Measurements from ENCODE around the gene ZFC3H1. TPM values are rescaled to one million over a fixed set of nuclear protein-coding genes. Genes with fewer than 3 reads are reported as not detected.

The ZFC3H1 gene
- total and polyA plus RNA-seq, 2 of the 8 experiments (the other 6 are each of a cell fraction or from before 2014, with no cell fraction given) = 20.0 to 32.4 TPM

- no peak for FAIRE-seq
- no peak overlapping the region for H3K14ac ChIP-seq (ENCODE audit: insufficient read length)
- H3K56ac ChIP-seq (replicated peaks; ENCODE audit: insufficient read length, low read depth, low read length) = no peak overlapping the region
- 89% methylated on average over 3 of the region's 3 CpGs; no CpG with 5 or more reads in 1 of the 2 experiments for WGBS, 2 experiments (ENCODE audit: extremely low coverage in 1 of 2, insufficient coverage in 1 of 2, insufficient read length in 1 of 2, insufficient replicate concordance in 2 of 2, low coverage in 1 of 2, low lambda C conversion rate in 2 of 2, missing lambda C conversion rate in 1 of 2)
- H3K79me2 ChIP-seq (ENCODE audit: control insufficient read depth in 1 of 2, insufficient read depth in 2 of 2, low read length in 2 of 2) = peaks cover 0 to 9% of the 10 kb centered on the region in 2 experiments; a peak in 2 of 4 replicates
- H3K9me3 ChIP-seq (ENCODE audit: insufficient read depth in 2 of 2, low read depth in 1 of 2, low read length in 1 of 2) = no peaks in the 10 kb centered on the region
- no peak overlapping the region for H4K91ac ChIP-seq (replicated peaks; ENCODE audit: insufficient read length, low read length)
- no peak overlapping the region for H3K27ac ChIP-seq (ENCODE audit: low read depth, low read length)
- H4K5ac ChIP-seq (ENCODE audit: insufficient read length, low read depth, low read length) = no peak overlapping the region
- no peak overlapping the region for H3K4ac ChIP-seq (replicated peaks; ENCODE audit: insufficient read length, low read depth, low read length)
- H2BK15ac ChIP-seq (ENCODE audit: low read length) = no peak overlapping the region
- H3K4me3 ChIP-seq (ENCODE audit: extremely low read depth in 1 of 4, insufficient read depth in 2 of 4, low read depth in 3 of 4, low read length in 4 of 4) = no peak overlapping the region
- no peak overlapping the region for H2AFZ ChIP-seq (ENCODE audit: low read length)
- no peak overlapping the region for H2BK12ac ChIP-seq (ENCODE audit: low read depth, low read length)
- CTCF ChIA-PET (ENCODE audit: partially characterized antibody) = interaction anchor here (0.6 to 2.2 kb wide), 4 partner anchors 9 to 102 kb away, joined by 3 to 9 read pairs (median 6); no protein-coding TSS in a partner anchor
- no peak for DNase-seq (ENCODE audit: low read depth in 1 of 2, low spot score in 2 of 2)
- POLR2A ChIA-PET (ENCODE audit: partially characterized antibody) = interaction anchor here (0.7 kb wide), 1 partner anchor 40 kb away, joined by 3 read pairs; the partner anchor contains the start of gene TMEM19
- no peaks in the 10 kb centered on the region for H3K79me1 ChIP-seq (ENCODE audit: low read depth, low read length)
- no peak overlapping the region for H3K18ac ChIP-seq (ENCODE audit: extremely low read depth, low read length)
- H2BK5ac ChIP-seq (ENCODE audit: low read depth, low read length) = no peak overlapping the region
- no peaks in the 10 kb centered on the region for H3K23me2 ChIP-seq (ENCODE audit: low read depth, low read length)
- H3K36me3 ChIP-seq (ENCODE audit: control insufficient read depth in 2 of 4, insufficient read depth in 4 of 4, low read length in 3 of 4) = peaks cover 9 to 63% (median 33%) of the 10 kb centered on the region in 4 experiments
- no peak overlapping the region for H3K23ac ChIP-seq (ENCODE audit: insufficient read length)
- H3K4me1 ChIP-seq (replicated peaks in 1 of 4; ENCODE audit: control insufficient read depth in 3 of 4, insufficient read depth in 4 of 4, low read length in 3 of 4) = no peaks in the 10 kb centered on the region
- peaks cover 0 to 1% of the 10 kb centered on the region in 2 experiments for H4K20me1 ChIP-seq (replicated peaks in 1 of 2; ENCODE audit: control insufficient read depth in 1 of 2, insufficient read depth in 2 of 2, low read length in 2 of 2)
- no peak overlapping the region for H4K8ac ChIP-seq (ENCODE audit: extremely low read depth, insufficient read depth, low read length)
- H2BK20ac ChIP-seq (ENCODE audit: low read length) = no peak overlapping the region
- H3K9ac ChIP-seq (replicated peaks in 1 of 4; ENCODE audit: extremely low read depth in 1 of 4, low read depth in 3 of 4, low read length in 3 of 4) = no peak overlapping the region
- no peak overlapping the region for H2AK5ac ChIP-seq (ENCODE audit: low read depth, low read length)
- TF ChIP-seq FOSL1 (IDR thresholded peaks at IDR 0.05; ENCODE audit: insufficient read depth, low read depth, low read length) = no peak
- TF ChIP-seq RFX5 (IDR thresholded peaks at IDR 0.05; ENCODE audit: borderline replicate concordance, low read depth, low read length) = no peak
- no peak for TF ChIP-seq CBX8 (IDR thresholded peaks at IDR 0.05; ENCODE audit: borderline replicate concordance, low read depth, low read length)
- TF ChIP-seq NANOG (IDR thresholded peaks at IDR 0.05; ENCODE audit: insufficient read depth, low read depth, low read length, poor library complexity, severe bottlenecking) = no peak
- TF ChIP-seq SRF (IDR thresholded peaks at IDR 0.05; ENCODE audit: low read depth, low read length) = no peak
- TF ChIP-seq YY1 (IDR thresholded peaks at IDR 0.05; ENCODE audit: low read depth, low read length) = no peak
- TF ChIP-seq CTBP2 (IDR thresholded peaks at IDR 0.05; ENCODE audit: borderline replicate concordance, insufficient read depth, insufficient read length, low read length) = no peak
- TF ChIP-seq SIN3A (conservative IDR thresholded peaks at IDR 0.05 in 1 of 2, IDR thresholded peaks at IDR 0.05 in 1 of 2; ENCODE audit: low read depth in 1 of 2, low read length in 2 of 2) = no peak
- no peak for TF ChIP-seq BACH1 (IDR thresholded peaks at IDR 0.05; ENCODE audit: low read length)
- TF ChIP-seq GTF2F1 (IDR thresholded peaks at IDR 0.05; ENCODE audit: borderline replicate concordance, low read depth, low read length) = no peak
- no peak for TF ChIP-seq ASH2L (IDR thresholded peaks at IDR 0.05; ENCODE audit: low read length)
- TF ChIP-seq RAD21 (IDR thresholded peaks at IDR 0.05 in 1 of 2, conservative IDR thresholded peaks at IDR 0.05 in 1 of 2; ENCODE audit: low read depth in 2 of 2, low read length in 2 of 2) = no peak
- TF ChIP-seq BRCA1 (IDR thresholded peaks at IDR 0.05; ENCODE audit: low read depth, low read length) = no peak
- TF ChIP-seq JUN (IDR thresholded peaks at IDR 0.05; ENCODE audit: low read depth, low read length) = no peak
- no peak overlapping the region for H3K4me2 ChIP-seq (ENCODE audit: insufficient read depth in 1 of 2, low read depth in 2 of 2, low read length in 2 of 2)
- no peak overlapping the region for H2BK120ac ChIP-seq (replicated peaks; ENCODE audit: low read depth, low read length)
- no peaks in the 10 kb centered on the region for H3K27me3 ChIP-seq (replicated peaks in 1 of 4; ENCODE audit: control insufficient read depth in 3 of 4, extremely low read depth in 1 of 4, insufficient read depth in 3 of 4, low read length in 3 of 4)
Measured at GRCh38 chr12:71645268-71645667, 18.4 kb downstream of the ZFC3H1 start.

Measured in H1 (cell line).